ENCODE data around the gene ICA1. TPM values are rescaled to one million over a fixed set of nuclear protein-coding genes. Genes with fewer than 3 reads are reported as not detected.
"Not testable (repeated sequence)": the region's sequence is repeated elsewhere in the genome, so short reads cannot be mapped to it uniquely, and the experiment has no call there.

Gene ICA1
- total RNA-seq, 1 donor from 2014 or later = 21.9 TPM

GRCh38 chr7:8271960-8272359 is 10.0 kb upstream of the ICA1 start:
- DNase-seq (ENCODE audit: low spot score) = no peak

- no peak for DNase-seq (ENCODE audit: low spot score)
Measured at GRCh38 chr7:8263048-8263447, 1.1 kb upstream of the ICA1 start.

- peak; percentile 92 for DNase-seq (ENCODE audit: low spot score)
Measured at GRCh38 chr7:8260871-8261694, 884 bp downstream of the ICA1 start.

GRCh38 chr7:8259586-8260222 is 2.3 kb downstream of the ICA1 start:
- no peak for DNase-seq (ENCODE audit: low spot score)

- no peak for DNase-seq (ENCODE audit: low spot score)
Measured at GRCh38 chr7:8258734-8259133, 3.2 kb downstream of the ICA1 start.

GRCh38 chr7:8258166-8258565 is 3.8 kb downstream of the ICA1 start:
- DNase-seq (ENCODE audit: low spot score) = no peak

GRCh38 chr7:8255680-8256655 is 6.0 kb downstream of the ICA1 start:
- DNase-seq (ENCODE audit: low spot score) = no peak

GRCh38 chr7:8254667-8255066 is 7.3 kb downstream of the ICA1 start:
- no peak for DNase-seq (ENCODE audit: low spot score)

- DNase-seq (ENCODE audit: low spot score) = no peak
Measured at GRCh38 chr7:8254215-8254614, 7.8 kb downstream of the ICA1 start.

GRCh38 chr7:8251195-8251594 is 10.8 kb downstream of the ICA1 start:
- no peak for DNase-seq (ENCODE audit: low spot score)

- no peak for DNase-seq (ENCODE audit: low spot score)
Measured at GRCh38 chr7:8250547-8250946, 11.4 kb downstream of the ICA1 start.

GRCh38 chr7:8249121-8249520 is 12.8 kb downstream of the ICA1 start:
- DNase-seq (ENCODE audit: low spot score) = no peak

GRCh38 chr7:8246020-8246419 is 15.9 kb downstream of the ICA1 start:
- DNase-seq (ENCODE audit: low spot score) = no peak

GRCh38 chr7:8245032-8245431 is 16.9 kb downstream of the ICA1 start:
- DNase-seq (ENCODE audit: low spot score) = not testable (repeated sequence)

GRCh38 chr7:8243059-8243458 is 18.9 kb downstream of the ICA1 start:
- DNase-seq (ENCODE audit: low spot score) = not testable (repeated sequence)

- not testable (repeated sequence) for DNase-seq (ENCODE audit: low spot score)
Measured at GRCh38 chr7:8239702-8240362, 22.1 kb downstream of the ICA1 start.

- no peak for DNase-seq (ENCODE audit: low spot score)
Measured at GRCh38 chr7:8236780-8237407, 25.1 kb downstream of the ICA1 start.

- DNase-seq (ENCODE audit: low spot score) = no peak
Measured at GRCh38 chr7:8232999-8233847, 28.7 kb downstream of the ICA1 start.

GRCh38 chr7:8229927-8230326 is 32.0 kb downstream of the ICA1 start:
- DNase-seq (ENCODE audit: low spot score) = no peak

Data from mesenteric fat pad (tissue), 1 donor.